Caco-2 (cell line): ENCODE measurements around the gene NCKIPSD. TPM values are rescaled to one million over a fixed set of nuclear protein-coding genes. Genes with fewer than 3 reads are reported as not detected.
A peak's percentile ranks its signal among the peaks of the same experiment; 100 is the strongest.

Experiments
- BruUV-seq: library from RNA; stranded (reverse); fragments of 400-500 nt; replicated peaks from 2 replicates; lab custom pipeline; 2021; lab: Mats Ljungman, UMichigan
- CTCF ChIA-PET: fragments of 300-600 bp; sonication (Branson Sonifier 250); formaldehyde crosslinking; loops from one replicate; lab custom pipeline; 2022; ENCODE audit warnings: antibody characterized with exemption; lab: Charles Lee
- POLR2A ChIA-PET: fragments of 300-600 bp; sonication (Branson Sonifier 250); formaldehyde crosslinking; loops from one replicate; lab custom pipeline; 2022; ENCODE audit warnings: antibody characterized with exemption; lab: Charles Lee
- DNase-seq, 2 experiments: peaks; one replicate each; pipeline versions ENCODE4 v3.0.0 to v3.0.0-alpha.2; 2020 to 2022
- H3K27me3 ChIP-seq: replicated peaks from 2 replicates; pipeline ENCODE4 v1.6.0; 2011; ENCODE audit warnings: low read length; ENCODE audit not compliant: control insufficient read depth, insufficient read depth
- H3K36me3 ChIP-seq: 2 replicates; pipeline ENCODE4 v1.5.1; 2011; ENCODE audit warnings: low read length; ENCODE audit not compliant: control insufficient read depth, insufficient read depth
- H3K4me1 ChIP-seq: fragments of 250-450 bp; sonication (Bioruptor Pico); 2 replicates; pipeline ENCODE4 v1.5.1; 2020; ENCODE audit warnings: mild to moderate bottlenecking
- H3K4me3 ChIP-seq: 2 replicates; pipeline ENCODE4 v1.5.1; 2011; ENCODE audit warnings: low read depth, mild to moderate bottlenecking, control low read depth, low read length
- H3K9me3 ChIP-seq: fragments of 250-450 bp; sonication (Bioruptor Pico); 2 replicates; pipeline ENCODE4 v1.5.1; 2020; ENCODE audit warnings: mild to moderate bottlenecking, moderate library complexity
- H3K27ac Mint-ChIP-seq: one replicate; pipeline ENCODE4 v1.8.0; 2022; ENCODE audit warnings: mixed read lengths; ENCODE audit not compliant: unreplicated experiment
- H3K27me3 Mint-ChIP-seq: one replicate; pipeline ENCODE4 v1.8.0; 2022; ENCODE audit warnings: mixed read lengths; ENCODE audit not compliant: insufficient read depth, unreplicated experiment
- H3K36me3 Mint-ChIP-seq: one replicate; pipeline ENCODE4 v1.8.0; 2022; ENCODE audit warnings: mild to moderate bottlenecking, mixed read lengths; ENCODE audit not compliant: insufficient read depth, unreplicated experiment
- H3K4me1 Mint-ChIP-seq: one replicate; pipeline ENCODE4 v1.8.0; 2022; ENCODE audit warnings: low read depth, mixed read lengths; ENCODE audit not compliant: unreplicated experiment
- H3K4me3 Mint-ChIP-seq: one replicate; pipeline ENCODE4 v1.8.0; 2022; ENCODE audit warnings: mild to moderate bottlenecking, moderate library complexity, mixed read lengths; ENCODE audit not compliant: unreplicated experiment
- H3K9me3 Mint-ChIP-seq: one replicate; pipeline ENCODE4 v1.8.0; 2022; ENCODE audit warnings: mixed read lengths; ENCODE audit not compliant: unreplicated experiment
- intact Hi-C: fragments of 100-400 bp; cut with micrococcal nuclease; formaldehyde crosslinking; loops from one replicate; pipeline ENCODE4 v1.10.0; 2022; ENCODE audit not compliant: unreplicated experiment
- total RNA-seq: library from RNA; stranded (reverse); gene quantifications from 2 replicates; pipeline ENCODE4 v1.2.3, GENCODE V29; 2022
- TF ChIP-seq, protein P1 (sequence below), 2 experiments: fragments of 200-600 bp in 1 of 2; IDR thresholded peaks; 1 replicate in 1 of 2; 2 replicates in 1 of 2; pipeline versions ENCODE4 v1.5.1 to v1.8.0; 2011 to 2022; ENCODE audit warnings: antibody characterized with exemption in 1 of 2, control low read depth in 1 of 2, inconsistent platforms in 1 of 2, low read depth in 1 of 2, low read length in 1 of 2, mild to moderate bottlenecking in 1 of 2, moderate library complexity in 1 of 2; ENCODE audit not compliant: insufficient read depth in 1 of 2, severe bottlenecking in 1 of 2, unreplicated experiment in 1 of 2

The NCKIPSD gene
- total RNA-seq, 1 experiment from 2014 or later: 30.2 TPM

GRCh38 chr3:48628277-48629017 lies 57.3 kb downstream of the NCKIPSD start:
- H3K36me3 ChIP-seq: peaks cover 4% of the 10 kb centered on the region
- no TSS peak for BruUV-seq
- Mint-ChIP-seq H3K27ac (no peak overlapping the region), H3K9me3 (no peaks in the 10 kb centered on the region), H3K27me3 (no peaks in the 10 kb centered on the region), H3K4me3 (no peak overlapping the region), H3K36me3 (peaks cover 16% of the 10 kb centered on the region), H3K4me1 (peaks cover under 1% of the 10 kb centered on the region)
- TF ChIP-seq, protein P1, sequence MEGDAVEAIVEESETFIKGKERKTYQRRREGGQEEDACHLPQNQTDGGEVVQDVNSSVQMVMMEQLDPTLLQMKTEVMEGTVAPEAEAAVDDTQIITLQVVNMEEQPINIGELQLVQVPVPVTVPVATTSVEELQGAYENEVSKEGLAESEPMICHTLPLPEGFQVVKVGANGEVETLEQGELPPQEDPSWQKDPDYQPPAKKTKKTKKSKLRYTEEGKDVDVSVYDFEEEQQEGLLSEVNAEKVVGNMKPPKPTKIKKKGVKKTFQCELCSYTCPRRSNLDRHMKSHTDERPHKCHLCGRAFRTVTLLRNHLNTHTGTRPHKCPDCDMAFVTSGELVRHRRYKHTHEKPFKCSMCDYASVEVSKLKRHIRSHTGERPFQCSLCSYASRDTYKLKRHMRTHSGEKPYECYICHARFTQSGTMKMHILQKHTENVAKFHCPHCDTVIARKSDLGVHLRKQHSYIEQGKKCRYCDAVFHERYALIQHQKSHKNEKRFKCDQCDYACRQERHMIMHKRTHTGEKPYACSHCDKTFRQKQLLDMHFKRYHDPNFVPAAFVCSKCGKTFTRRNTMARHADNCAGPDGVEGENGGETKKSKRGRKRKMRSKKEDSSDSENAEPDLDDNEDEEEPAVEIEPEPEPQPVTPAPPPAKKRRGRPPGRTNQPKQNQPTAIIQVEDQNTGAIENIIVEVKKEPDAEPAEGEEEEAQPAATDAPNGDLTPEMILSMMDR (IDR thresholded peaks at IDR 0.05; ENCODE audit: insufficient read depth in 1 of 2, low read depth in 1 of 2, low read length in 1 of 2, severe bottlenecking in 1 of 2, unreplicated experiment in 1 of 2): no peak
- no peak for DNase-seq
- H3K27me3 ChIP-seq: no peaks in the 10 kb centered on the region
- H3K4me1 ChIP-seq: no peaks in the 10 kb centered on the region
- no peak overlapping the region for H3K4me3 ChIP-seq
- intact Hi-C loops: no loop called here
- ChIA-PET CTCF (no interaction called here), POLR2A (no interaction called here)
- no peaks in the 10 kb centered on the region for H3K9me3 ChIP-seq

- H3K4me3 Mint-ChIP-seq: no peak overlapping the region
- intact Hi-C loops: no loop called here
- TF ChIP-seq, protein P1 (IDR thresholded peaks at IDR 0.05; ENCODE audit: insufficient read depth in 1 of 2, low read depth in 1 of 2, low read length in 1 of 2, severe bottlenecking in 1 of 2, unreplicated experiment in 1 of 2): no peak
- ChIA-PET POLR2A (no interaction called here), CTCF (no interaction called here)
- H3K36me3 Mint-ChIP-seq: peaks cover 28% of the 10 kb centered on the region
- no peaks in the 10 kb centered on the region for H3K27me3 Mint-ChIP-seq
- Histone ChIP-seq H3K9me3 (no peaks in the 10 kb centered on the region), H3K27me3 (no peaks in the 10 kb centered on the region), H3K4me1 (no peaks in the 10 kb centered on the region), H3K4me3 (no peak overlapping the region), H3K36me3 (peaks cover 6% of the 10 kb centered on the region)
- no TSS peak for BruUV-seq
- H3K9me3 Mint-ChIP-seq: no peaks in the 10 kb centered on the region
- H3K27ac Mint-ChIP-seq: no peak overlapping the region
- DNase-seq: no peak
- no peaks in the 10 kb centered on the region for H3K4me1 Mint-ChIP-seq
Observed at GRCh38 chr3:48625600-48625999, 60.1 kb downstream of the NCKIPSD start.

DNA sequence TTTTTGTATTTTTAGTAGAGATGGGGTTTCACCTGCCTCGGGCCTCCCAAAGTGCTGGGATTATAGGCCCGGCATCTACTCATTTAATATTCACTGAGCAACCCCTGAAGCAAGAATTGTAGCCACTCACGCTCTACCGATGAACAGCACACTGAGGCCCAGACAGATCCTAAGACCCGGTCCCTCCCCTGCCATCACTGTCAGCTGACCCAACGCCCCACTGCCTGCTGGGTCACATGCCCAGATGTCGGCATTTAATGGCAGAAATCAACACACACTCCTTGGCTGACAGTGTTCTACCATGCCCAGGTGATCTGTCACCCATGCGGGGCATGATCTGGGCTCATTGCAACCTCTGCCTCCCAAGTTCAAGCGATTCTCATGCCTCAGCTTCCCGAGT lies 60.9 kb downstream of the NCKIPSD start:
- peak overlapping the region; percentile 45 for H3K27ac Mint-ChIP-seq
- H3K27me3 Mint-ChIP-seq: no peaks in the 10 kb centered on the region
- H3K4me3 Mint-ChIP-seq: no peak overlapping the region
- intact Hi-C loops: no loop called here
- no peak for DNase-seq
- POLR2A ChIA-PET: interaction anchor here (0.6 kb wide), 1 partner anchor 18 kb away, joined by 3 read pairs; no protein-coding TSS in a partner anchor
- H3K4me3 ChIP-seq: no peak overlapping the region
- H3K36me3 Mint-ChIP-seq: peaks cover 25% of the 10 kb centered on the region
- no peaks in the 10 kb centered on the region for H3K4me1 Mint-ChIP-seq
- peaks cover 3% of the 10 kb centered on the region for H3K4me1 ChIP-seq
- TF ChIP-seq, protein P1 (IDR thresholded peaks at IDR 0.05; ENCODE audit: insufficient read depth in 1 of 2, low read depth in 1 of 2, low read length in 1 of 2, severe bottlenecking in 1 of 2, unreplicated experiment in 1 of 2): no peak
- no TSS peak for BruUV-seq
- H3K9me3 Mint-ChIP-seq: no peaks in the 10 kb centered on the region
- peaks cover 5% of the 10 kb centered on the region for H3K36me3 ChIP-seq
- no peaks in the 10 kb centered on the region for H3K27me3 ChIP-seq
- CTCF ChIA-PET: interaction anchor here (1.7 kb wide), 1 partner anchor 10 kb away, joined by 7 read pairs; the partner anchor contains the start of gene SLC26A6
- no peaks in the 10 kb centered on the region for H3K9me3 ChIP-seq
